Hypothalamus (tissue), 51 donors: ENCODE results near the gene ZNF432.
"Not testable (repeated sequence)": the region's sequence is repeated elsewhere in the genome, so short reads cannot be mapped to it uniquely, and the experiment has no call there.

Experiments used
- DNase-seq, 51 donors: peaks; one replicate each; lab custom pipeline; 2025; lab: John Stamatoyannopoulos, UW

Gene ZNF432

GRCh38 chr19:52048555-52049501, at the start of gene ZNF432:
Gene ZNF432 (minus strand): TSS chr19:52048838. CDS start chr19:52046868, 1,970 bp downstream.
- peak; percentile 69 to 98 (median 87) for DNase-seq

- not testable (repeated sequence) for DNase-seq
Measured at GRCh38 chr19:52096416-52096815, 47.8 kb upstream of the ZNF432 start.

- DNase-seq: peak; percentile 17 to 96 (median 87)
Measured at GRCh38 chr19:52095172-52096014, 46.8 kb upstream of the ZNF432 start, which contains the start of gene ZNF841. Gene ZNF841 (minus strand): TSS chr19:52095765. CDS start chr19:52084801, 10,964 bp downstream.

- peak in 2 of 51 donors; percentile 6 to 20 for DNase-seq
Measured at GRCh38 chr19:52094526-52095130, 46.0 kb upstream of the ZNF432 start.

GRCh38 chr19:52086481-52086880, 37.8 kb upstream of the ZNF432 start:
- DNase-seq: no peak

GRCh38 chr19:52070496-52070895, 21.9 kb upstream of the ZNF432 start:
- DNase-seq: no peak

- no peak for DNase-seq
Measured at GRCh38 chr19:52069653-52070052, 21.0 kb upstream of the ZNF432 start.

GRCh38 chr19:52066258-52066863, 17.7 kb upstream of the ZNF432 start:
- DNase-seq: no peak

- no peak for DNase-seq
Measured at GRCh38 chr19:52065399-52065798, 16.8 kb upstream of the ZNF432 start.

- DNase-seq: not testable (repeated sequence)
Measured at GRCh38 chr19:52056480-52056879, 7.8 kb upstream of the ZNF432 start.

GRCh38 chr19:52051736-52052135, 3.1 kb upstream of the ZNF432 start:
- not testable (repeated sequence) for DNase-seq

- DNase-seq: no peak
Measured at GRCh38 chr19:52039169-52039568, 9.5 kb downstream of the ZNF432 start.

GRCh38 chr19:52034051-52034728, 14.4 kb downstream of the ZNF432 start:
- no peak for DNase-seq

- DNase-seq: peak in 1 of 51 donors; percentile 30
Measured at GRCh38 chr19:52028780-52029123, 19.9 kb downstream of the ZNF432 start.

- DNase-seq: peak; percentile 38 to 99 (median 86)
Measured at GRCh38 chr19:52028027-52028779, 20.4 kb downstream of the ZNF432 start, which contains the start of gene ZNF614. Gene ZNF614 (minus strand): TSS chr19:52028379. CDS start chr19:52025745, 2,634 bp downstream.

GRCh38 chr19:52026255-52026990, 22.2 kb downstream of the ZNF432 start:
- not testable (repeated sequence) for DNase-seq

- DNase-seq: not testable (repeated sequence)
Measured at GRCh38 chr19:52024478-52024877, 24.2 kb downstream of the ZNF432 start.

GRCh38 chr19:52022193-52022592, 26.4 kb downstream of the ZNF432 start:
- no peak for DNase-seq
